GM19328 (cell line): ENCODE results near the gene JMJD4.
"Not testable (repeated sequence)": the region's sequence is repeated elsewhere in the genome, so short reads cannot be mapped to it uniquely, and the experiment has no call there.

Experiments
- ATAC-seq: cut with Tn5 transposase; IDR thresholded peaks from one replicate; pipeline ENCODE4 v1.9.1; 2021; ENCODE audit warnings: mild to moderate bottlenecking, moderate library complexity; ENCODE audit not compliant: unreplicated experiment

Gene JMJD4

DNA sequence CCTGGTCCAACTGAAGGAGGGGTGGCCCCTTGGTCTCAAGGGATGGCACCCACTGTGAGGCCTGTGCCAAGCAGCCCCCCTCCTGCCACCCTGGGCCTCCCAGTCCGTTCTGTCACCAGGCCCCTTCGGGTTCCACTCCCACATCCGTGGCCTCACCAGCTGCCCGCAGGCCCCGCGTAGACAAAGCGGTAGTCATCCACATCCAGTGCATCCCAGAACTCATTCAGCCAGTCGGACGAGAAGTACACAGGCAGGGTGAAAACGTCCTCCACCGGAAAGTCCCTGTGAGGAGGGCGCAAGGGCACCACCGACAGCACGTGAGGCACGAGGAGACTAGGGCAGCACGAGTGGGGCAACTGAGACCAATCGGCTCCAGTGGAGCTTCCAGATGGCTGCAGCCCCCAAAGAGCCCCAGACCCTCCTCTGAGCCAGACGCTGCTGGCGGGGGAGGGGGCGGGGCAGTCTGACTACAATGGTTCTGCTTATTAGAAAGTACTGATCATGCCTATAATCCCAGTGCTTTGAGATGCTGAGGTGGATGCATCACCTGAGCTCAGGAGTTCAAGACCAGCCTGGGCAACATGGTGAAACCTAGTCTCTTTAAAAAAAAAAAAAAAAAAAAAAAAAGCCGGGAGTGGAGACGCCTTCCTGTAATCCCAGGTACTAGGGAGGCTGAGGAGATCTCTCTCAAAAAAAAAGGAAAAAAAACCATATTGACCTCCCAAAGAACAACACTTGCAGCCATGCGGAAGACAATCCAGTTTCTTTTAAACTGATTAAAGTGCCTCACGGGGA is 1.2 kb downstream of the JMJD4 start:
- no peak for ATAC-seq

DNA sequence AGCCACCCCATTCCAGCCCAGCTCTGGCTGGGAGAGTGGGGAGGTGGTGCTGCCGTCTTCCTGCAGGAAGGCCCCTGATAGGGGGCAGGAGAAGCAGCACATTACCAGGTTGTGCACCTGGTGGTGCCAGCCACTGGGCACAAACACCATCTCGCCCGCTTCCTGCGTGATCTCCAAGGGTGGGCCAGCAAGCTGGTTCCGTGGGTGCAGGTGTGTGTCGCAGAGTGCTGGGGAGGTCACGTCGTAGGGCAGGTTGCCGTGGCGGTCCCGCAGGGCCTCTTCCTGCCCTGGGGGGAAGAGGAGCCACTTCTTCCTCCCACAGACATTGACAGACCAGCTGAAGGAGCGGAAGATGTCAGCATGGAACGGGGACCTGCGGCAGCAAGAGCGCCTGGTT is 1.8 kb downstream of the JMJD4 start:
- ATAC-seq, result no peak

DNA sequence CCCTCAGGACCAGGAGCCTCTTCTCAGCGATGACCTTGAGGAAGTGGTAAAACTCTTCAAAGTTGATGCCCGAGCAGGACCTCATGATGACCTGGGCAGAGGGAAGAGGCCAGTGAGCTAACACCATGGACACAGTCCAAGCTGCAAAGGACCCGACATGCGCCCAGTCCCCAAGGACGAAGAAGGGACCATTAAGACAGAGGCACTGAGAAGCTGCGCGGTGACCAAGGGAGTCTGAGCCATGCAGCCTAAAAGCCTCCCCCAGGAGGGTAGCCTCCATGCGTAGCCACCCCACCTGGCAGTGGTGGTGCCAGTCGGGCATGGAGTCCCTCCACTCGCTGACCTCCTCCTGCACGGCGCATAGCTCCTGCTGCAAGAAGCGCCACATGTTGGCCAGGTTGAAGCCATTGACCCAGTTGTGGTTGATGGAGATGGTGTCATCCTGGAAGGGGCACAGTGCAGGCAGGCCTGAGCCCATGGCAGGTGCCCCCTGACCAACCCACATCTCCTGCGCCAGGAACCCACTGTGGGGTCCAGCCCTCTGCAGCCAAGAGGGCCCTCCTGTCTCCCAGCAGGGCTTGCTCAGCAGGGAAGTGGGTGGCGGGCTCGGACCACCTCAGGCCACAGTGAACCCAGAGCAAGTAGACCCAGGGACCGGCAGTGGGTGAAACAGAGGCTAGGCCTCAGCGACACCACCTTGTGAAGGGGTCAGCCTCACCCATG is 2.4 kb downstream of the JMJD4 start:
- ATAC-seq, result no peak

DNA sequence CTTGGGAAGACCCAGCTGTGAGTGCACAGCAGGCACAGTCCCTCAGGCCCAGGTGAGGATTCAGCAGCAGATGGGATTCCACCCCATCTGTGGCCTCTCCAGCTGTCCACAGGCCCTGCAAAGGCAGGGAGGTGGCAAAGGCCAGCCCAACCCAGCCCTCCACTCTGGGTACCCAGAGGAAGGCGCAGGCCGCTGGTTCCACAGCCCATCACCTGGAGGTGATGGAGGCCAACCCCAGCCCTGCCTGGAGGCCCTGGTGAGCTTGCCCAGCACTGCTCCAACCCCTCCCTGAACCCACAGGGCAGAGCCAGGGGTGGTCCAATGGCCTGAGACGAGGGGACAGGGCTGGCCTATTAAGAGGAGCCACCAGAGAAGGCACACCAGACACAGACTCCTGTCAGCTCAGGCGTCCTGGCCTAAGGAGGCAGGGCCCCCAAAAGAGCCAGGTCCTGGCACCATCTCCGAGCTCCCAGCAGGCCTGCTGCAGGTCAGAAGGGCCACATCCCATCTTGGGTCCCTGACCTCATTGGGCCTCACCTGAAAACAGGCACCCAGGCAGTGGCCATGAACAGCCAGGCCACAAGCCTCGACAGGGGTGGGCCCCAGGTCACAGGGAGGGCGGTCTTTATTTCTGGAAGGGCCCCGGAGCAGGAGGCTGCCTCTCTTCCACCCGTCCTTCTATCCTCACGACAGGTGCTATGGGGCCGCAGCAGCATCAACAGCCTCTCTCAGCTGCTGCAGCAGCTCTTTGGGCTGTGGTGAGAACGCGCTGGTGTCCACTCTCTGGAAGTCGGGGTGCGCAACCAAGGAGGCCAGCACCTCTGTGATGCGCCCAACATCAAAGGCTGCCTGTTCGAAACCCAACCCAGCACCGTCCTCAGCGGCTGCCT is 3.2 kb downstream of the JMJD4 start:
- no peak for ATAC-seq

DNA sequence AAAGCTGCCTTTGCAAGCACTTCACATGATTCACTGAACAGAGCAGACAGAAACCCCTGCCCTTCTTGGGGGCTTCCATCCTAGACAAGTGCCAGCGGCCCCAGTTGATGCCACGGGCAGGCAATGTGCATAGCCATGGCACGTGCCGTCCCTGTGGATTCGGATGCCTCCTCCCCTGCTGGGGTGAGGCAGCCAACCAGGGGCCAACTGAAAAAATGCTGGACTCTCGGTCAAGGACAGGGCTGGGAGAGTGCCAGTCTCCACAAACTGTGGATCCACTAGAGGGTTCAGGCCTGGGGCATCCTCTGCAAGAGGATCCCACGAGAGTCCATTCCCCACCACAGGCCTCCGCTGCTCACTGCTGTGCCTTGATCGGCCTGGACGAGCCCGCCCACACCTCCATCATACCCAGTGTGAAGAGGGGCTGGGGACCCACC is 3.8 kb downstream of the JMJD4 start:
- ATAC-seq, result no peak

DNA sequence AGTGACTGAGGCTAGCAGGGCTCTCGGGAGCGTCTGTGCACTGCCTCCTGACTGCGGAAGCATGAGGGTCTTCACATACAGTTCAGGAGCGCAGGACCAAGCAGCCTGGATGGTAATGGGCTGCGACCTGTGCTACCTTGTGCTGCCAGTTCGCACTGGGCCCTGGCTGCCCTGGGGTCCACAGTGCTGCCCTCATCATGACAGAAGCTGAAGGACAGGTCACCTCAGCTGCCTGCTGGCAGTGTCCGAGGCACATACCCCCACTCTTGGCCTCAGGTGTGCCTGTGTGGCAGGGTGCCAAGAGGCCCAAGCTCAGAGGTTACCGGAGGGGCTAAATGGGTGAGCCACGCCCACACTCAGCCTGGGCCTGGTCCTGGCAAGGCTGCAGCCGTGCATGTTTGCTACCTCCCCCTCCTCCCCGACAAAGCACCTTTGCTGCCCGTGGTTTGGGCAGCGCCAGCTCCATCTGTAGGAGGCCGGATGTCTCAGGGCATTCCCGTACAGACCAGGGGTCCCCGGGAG is 4.4 kb downstream of the JMJD4 start:
- no peak for ATAC-seq

DNA sequence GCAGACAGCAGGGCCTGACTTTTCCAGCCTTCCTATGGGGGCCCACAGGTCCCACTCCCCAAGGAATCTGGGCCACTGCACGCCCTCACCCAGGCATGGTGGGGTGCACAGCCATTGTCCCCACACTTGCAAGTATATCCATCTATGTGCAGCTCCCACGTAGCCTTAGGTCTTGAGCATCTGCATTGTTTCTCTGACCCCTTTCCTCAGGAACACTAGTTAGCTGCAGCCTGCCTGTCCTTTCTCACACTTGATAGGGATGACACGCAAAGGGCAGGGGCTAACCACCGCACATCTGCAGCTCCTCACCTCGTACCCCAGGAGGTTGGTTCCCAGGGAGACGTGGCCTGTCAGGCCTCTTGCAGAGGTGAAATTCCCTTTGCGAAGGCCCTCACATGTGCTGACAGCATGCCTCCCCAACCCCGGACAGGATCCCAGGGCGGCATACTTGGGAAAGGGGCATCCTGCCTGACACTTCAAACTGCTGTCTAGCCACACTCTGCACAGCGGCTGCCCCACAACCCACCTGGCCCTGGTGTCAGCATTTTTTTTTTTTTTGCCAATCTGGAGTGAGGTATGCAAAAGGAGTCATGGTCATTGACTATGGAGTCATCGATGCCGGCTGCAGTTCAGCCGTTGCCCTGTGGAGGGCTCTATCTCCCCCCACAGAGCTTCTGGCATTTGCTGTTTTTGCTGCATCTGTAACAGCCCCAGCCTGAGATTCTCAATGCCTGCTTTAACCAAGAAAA is 5.0 kb downstream of the JMJD4 start:
- no peak for ATAC-seq

DNA sequence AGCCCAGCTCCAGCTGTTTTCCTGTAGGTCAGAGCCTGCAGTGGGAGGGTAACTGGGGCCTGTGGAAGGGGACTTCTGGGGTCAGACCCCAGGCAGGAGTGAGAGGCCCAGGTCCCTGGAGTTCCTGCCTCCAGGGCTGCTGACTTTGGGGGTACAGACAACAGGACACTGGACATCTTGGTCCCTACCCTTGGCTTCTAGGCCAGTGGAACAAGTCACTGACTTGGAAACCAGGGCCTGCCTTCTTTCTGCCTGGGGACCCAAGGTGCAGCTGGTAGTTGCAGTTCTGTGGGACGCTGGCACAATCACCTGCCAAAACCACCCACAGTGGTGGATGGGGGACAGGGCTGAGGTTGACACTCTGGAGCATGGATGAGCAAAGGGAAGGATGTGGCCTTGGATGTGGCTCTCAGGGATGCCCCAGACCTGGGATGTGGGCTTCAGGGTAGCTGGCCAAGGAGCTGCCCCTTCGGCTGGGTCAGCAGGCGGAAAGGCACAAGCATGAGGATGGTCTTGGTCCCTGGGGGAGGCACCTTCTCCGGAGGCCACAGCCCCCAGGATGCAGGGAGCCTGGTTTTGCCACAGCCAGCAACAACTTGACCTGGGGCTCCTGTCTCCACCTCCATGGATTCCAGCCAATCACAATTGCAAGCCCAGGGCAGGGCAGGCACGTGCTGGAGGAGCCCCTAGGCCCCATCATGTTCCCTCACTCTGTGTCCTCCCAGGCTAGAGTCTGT is 5.8 kb downstream of the JMJD4 start:
- no peak for ATAC-seq

DNA sequence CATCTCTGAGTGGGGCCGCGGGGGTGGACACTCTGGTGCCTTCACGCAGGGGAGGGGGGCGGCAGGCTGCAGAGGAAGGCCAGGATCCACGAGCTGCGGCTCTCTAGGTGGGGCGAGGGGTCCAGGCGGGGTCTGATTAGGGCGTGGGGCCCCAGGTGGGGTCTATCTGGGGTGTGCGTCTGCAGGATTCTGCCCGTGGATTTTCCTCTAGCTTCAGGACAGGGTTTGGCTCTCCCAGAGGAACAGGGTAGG is 6.3 kb downstream of the JMJD4 start:
- ATAC-seq, result no peak

DNA sequence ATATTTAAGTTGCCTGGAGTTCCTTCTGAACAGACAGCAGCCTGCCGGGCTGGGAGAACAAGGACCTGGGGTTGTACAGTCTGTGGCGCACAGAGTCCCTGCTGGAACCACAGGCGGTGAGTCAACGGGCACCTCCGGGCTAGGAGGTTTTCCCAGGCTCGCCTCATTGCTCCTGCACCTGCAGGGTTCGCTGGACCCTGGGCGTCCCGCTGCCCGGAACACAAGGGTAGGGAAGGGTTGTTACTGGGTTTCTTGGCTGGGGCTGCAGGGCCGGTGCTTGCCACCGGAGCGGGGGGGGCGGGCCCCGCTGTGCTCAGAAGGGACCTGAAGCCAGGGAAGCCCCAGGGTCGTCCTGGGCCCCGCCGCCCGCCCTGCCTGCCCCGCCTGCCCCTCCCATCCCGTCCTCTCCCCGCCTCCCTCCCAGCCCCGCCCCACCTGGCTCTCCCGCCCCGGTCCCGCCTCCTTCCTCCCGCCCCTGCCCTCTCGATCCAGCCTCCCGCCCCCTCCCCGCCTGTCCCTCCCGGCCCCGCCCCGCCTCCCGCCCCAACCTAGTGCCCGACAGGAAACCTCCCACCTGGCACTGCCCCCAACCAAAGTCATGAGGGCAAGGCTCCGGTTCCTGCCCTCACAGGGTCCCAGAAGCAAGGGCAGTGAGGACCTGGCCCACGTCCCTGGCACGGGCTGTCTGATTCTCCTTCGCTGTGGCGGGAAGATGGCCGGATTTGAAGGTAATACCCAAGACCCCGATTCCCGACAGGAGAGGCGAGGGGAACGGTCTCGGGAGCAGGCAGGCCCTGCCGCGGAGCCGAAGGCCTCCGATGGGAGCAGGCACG is 6.8 kb downstream of the JMJD4 start:
- no peak for ATAC-seq

DNA sequence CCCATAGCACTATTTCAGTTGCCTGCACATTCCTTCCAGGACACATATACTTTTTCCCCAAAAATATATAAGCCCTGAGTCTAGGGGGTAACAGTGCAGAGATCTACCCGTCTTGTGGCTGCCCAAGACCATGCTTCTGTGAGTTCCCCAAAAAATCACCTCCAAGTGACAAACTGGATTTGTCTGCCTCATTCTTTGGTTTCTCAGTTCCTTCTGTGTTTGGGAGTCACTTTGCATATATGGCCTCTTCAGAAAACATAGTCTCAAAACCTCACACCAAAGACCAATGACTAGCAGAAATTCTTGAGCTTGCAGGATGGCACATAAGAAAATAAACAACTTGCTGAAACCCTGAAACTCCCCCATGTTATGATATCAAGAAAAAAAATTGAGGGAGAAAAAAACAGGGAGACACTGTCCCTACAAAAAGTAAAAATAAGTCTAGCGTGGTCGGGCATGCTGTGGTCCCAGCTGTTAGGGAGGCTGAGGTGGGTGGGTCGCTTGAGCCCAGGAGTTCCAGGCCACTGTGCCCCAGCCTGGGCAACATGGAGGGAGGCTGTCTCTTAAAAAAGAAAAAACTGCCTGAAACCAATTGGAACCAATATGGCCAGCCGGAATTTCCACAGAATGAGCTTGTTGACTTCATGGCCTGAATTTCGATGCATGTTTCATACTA is 8.0 kb downstream of the JMJD4 start:
- no peak for ATAC-seq

DNA sequence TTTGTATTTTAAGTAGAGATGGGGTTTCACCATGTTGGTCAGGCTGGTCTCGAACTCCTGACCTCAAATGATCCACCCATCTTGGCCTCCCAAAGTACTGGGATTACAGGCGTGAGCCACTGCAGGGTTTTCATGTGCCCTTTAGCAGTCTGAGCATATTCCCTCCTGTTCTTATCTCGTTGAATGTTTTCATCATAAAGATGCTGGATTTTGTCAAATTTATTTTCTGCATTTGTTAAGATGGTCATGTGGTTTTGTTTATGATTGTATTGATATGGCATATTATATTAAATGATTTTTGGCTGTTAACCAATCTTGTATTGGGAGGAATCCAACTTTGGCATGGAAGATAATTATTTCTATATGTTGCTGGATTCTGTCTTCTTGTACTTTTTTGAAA is 8.8 kb downstream of the JMJD4 start:
- ATAC-seq, result no peak

DNA sequence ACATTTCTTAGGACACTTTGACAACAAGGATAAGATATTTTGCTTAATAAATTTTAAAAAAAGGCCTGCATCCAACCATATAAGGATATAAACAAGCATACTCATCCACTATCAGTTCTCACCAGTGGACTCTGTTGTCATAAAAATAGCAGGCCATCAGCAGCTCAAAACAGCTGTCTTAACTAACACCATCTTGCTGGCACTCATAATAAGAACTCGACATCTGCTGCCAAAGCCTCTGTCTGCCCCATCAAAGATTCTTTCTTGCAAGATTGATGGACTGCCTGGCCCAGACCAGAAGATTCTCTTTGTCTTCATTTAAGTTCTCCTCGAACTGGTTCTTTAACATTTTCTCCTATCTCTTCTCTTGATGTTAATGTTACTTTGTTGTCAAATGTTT is 10.1 kb downstream of the JMJD4 start:
- ATAC-seq, result no peak

DNA sequence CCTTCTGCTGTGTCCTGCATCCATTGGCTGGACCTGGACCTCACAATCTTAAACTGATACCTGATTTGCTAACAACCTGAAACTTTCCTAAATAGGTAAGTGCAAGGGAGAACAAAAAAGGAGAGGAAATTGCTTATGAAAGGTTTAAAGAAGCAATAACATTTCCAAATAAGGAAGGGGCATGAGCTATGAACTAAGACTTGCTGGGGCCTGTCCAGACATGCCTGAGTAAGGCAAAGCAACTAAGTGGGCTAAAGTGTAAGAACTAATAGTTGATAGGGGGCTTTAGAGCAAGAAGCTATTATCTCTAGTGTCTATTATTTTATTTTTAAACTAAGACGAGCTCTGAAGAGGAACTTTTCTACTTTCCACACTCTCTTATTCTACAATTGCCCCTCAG is 11.6 kb downstream of the JMJD4 start:
- ATAC-seq, result no peak

DNA sequence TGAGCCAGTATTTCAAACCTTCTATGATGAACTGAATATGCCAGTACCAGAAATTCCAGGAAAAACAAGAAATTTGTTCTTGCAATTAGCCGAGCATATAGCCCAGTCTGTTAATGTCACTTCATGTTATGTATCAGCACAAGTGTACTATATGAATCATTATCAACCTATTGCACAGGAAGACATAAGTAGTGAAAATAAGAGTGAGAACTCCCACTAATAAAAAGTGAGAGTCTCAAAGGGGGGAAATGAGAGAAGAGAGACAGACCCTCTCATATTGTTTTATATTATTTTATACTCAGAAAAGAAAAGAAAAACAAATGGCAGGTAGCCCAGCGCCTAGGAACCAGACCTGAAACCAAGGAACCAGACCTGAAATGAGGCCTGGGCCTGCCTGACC is 16.2 kb downstream of the JMJD4 start:
- no peak for ATAC-seq

DNA sequence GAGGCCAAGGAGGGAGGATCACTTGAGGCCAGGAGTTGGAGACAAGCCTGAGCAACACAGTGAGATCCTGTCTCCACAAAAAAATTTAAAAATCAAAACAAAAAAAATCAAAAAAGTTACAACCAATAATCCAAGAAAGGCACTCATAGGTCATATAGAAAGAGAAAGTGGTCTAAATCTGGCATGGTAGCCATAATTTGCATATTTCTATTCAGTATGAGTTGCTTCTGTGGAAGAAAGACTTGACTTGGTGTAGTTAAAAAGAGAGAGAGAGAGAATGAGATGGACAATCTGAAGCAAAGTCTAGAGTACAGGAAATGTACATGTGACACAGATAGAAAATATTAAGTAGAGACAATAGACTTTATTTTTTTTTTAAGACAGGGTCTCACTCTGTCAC is 22.5 kb downstream of the JMJD4 start:
- no peak for ATAC-seq

DNA sequence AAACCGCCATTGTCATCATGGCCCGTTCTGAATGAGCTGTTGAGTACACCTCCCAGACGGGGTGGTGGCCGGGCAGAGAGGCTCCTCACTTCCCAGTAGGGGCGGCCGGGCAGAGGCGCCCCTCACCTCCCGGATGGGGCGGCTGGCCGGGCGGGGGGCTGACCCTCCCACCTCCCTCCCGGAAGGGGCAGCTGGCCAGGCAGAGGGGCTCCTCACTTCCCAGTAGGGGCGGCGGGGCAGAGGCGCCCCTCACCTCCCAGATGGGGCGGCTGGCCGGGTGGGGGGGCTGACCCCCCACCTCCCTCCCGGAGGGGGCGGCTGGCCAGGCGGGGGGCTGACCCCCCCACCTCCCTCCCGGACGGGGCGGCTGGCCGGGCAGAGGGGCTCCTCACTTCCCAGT is 24.6 kb downstream of the JMJD4 start:
- ATAC-seq, result not testable (repeated sequence)

DNA sequence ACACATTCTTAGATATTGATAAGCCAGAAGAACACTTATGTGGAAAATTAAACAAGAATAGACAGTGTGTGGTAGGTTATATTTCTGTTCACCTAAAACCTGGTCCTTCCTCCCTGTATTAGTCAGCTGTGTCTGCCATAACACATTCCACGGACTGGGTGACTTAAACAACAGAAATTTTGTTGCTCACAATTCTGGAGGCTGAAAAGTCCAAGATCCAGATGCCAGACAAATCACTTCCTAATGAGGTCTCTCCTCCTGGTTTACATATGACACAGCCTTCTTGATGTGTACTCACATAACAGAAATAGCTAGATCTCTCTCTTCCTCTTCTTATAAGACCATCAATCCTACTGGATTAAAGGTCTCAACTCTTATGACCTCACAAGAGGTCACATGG is 25.7 kb downstream of the JMJD4 start:
- ATAC-seq, result no peak

DNA sequence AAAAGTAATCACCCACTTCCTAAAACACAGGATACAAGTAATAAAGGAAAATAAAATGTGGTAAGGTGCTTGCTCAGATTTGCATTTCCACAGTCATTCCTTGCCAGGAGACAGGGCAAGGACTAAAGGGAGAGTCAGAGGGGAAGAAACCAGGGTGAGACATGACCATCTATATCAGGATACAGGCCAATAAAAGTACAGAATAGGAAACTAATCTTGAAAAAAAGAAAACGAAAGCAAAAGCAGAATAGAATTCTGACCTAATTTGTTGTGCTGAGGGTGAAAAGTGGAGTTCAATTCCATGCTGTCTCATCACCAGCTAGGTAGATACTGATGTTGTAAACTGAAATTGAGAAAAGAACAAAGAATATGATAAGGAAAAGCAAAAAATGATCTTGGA is 27.3 kb downstream of the JMJD4 start:
- no peak for ATAC-seq
